GM12872 (cell line): ENCODE data around the gene VPS13C.

Experiments
- CTCF ChIP-seq: IDR thresholded peaks from 3 replicates; pipeline ENCODE4 v1.5.1; 2011; ENCODE audit warnings: low read depth, mild to moderate bottlenecking, low read length, moderate library complexity; ENCODE audit not compliant: insufficient read depth

The VPS13C gene

DNA sequence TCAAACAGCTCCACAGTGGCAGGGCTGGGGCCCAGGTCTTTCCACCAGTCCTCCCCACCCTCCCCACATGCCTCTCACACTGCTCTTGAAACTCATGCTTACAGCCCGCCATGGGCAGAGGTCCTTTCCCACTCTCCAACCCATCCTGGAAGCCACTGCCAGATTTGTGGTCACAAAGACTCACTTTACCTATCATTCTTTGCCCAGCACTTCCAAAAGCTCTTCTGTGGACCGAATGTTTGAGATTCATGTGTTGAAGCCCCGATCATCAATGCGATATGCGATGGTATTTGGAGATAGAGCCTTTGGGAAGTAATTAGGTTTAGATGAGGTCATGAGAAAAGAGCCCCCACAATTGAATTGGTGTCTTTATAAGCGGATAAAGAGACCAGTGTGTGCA, 247.8 kb downstream of the VPS13C start:
- no peak for TF ChIP-seq CTCF

GRCh38 chr15:61811952-61812351, 248.3 kb downstream of the VPS13C start:
- TF ChIP-seq CTCF: no peak

- TF ChIP-seq CTCF: no peak
These were observed 251.0 kb downstream of the VPS13C start for GRCh38 chr15:61809216-61809615.

GRCh38 chr15:61807281-61807929, 252.8 kb downstream of the VPS13C start:
- no peak for TF ChIP-seq CTCF
